MCF 10A (cell line): ENCODE results near the gene PKN1. TPM values are rescaled to one million over a fixed set of nuclear protein-coding genes. Genes with fewer than 3 reads are reported as not detected.

Source experiments
- BruUV-seq: library from RNA; stranded (reverse); fragments of 400-500 nt; replicated peaks from 2 replicates; lab custom pipeline; 2021; lab: Mats Ljungman, UMichigan
- CTCF ChIA-PET: fragments of 300-600 bp; sonication (Branson Sonifier 250); formaldehyde crosslinking; extraction: SDS; loops from one replicate; lab custom pipeline; 2021; ENCODE audit warnings: antibody characterized with exemption, inconsistent platforms; lab: Yijun Ruan, JAX
- POLR2A ChIA-PET: fragments of 300-600, 350-650 bp; sonication (Branson Sonifier 250); formaldehyde crosslinking; extraction: SDS; loops from one replicate; lab custom pipeline; 2020; ENCODE audit warnings: antibody characterized with exemption, inconsistent platforms; lab: Yijun Ruan, JAX
- DNase-seq: peaks from one replicate; pipeline ENCODE4 v3.0.0-alpha.2; 2018; ENCODE audit not compliant: unreplicated experiment
- H3K27ac Mint-ChIP-seq: one replicate; pipeline ENCODE4 v1.8.0; 2022; ENCODE audit warnings: mild to moderate bottlenecking, low read depth, mixed read lengths; ENCODE audit not compliant: unreplicated experiment
- H3K27me3 Mint-ChIP-seq: one replicate; pipeline ENCODE4 v1.8.0; 2022; ENCODE audit warnings: mixed read lengths; ENCODE audit not compliant: insufficient read depth, unreplicated experiment
- H3K36me3 Mint-ChIP-seq: one replicate; pipeline ENCODE4 v1.8.0; 2022; ENCODE audit warnings: mild to moderate bottlenecking, moderate library complexity, mixed read lengths; ENCODE audit not compliant: insufficient read depth, unreplicated experiment
- H3K4me1 Mint-ChIP-seq: one replicate; pipeline ENCODE4 v1.8.0; 2022; ENCODE audit warnings: mixed read lengths; ENCODE audit not compliant: insufficient read depth, unreplicated experiment
- H3K4me3 Mint-ChIP-seq: one replicate; pipeline ENCODE4 v1.8.0; 2022; ENCODE audit warnings: mild to moderate bottlenecking, moderate library complexity, mixed read lengths; ENCODE audit not compliant: unreplicated experiment
- H3K9me3 Mint-ChIP-seq: one replicate; pipeline ENCODE4 v1.8.0; 2022; ENCODE audit warnings: mixed read lengths; ENCODE audit not compliant: unreplicated experiment
- CTCF ChIP-seq: fragments of 200-600 bp; IDR thresholded peaks from one replicate; pipeline ENCODE4 v1.8.0; 2022; ENCODE audit warnings: antibody characterized with exemption, mild to moderate bottlenecking; ENCODE audit not compliant: unreplicated experiment
- intact Hi-C: fragments of 100-400 bp; cut with micrococcal nuclease; formaldehyde crosslinking; loops from 2 replicates; pipeline ENCODE4 v1.14.1; 2022
- total RNA-seq: library from RNA; stranded (reverse); gene quantifications from 2 replicates; pipeline ENCODE4 v1.2.3, GENCODE V29; 2022

The PKN1 gene
- total RNA-seq, 1 experiment from 2014 or later, result 94.8 TPM

GRCh38 chr19:14520543-14520942 is 87.4 kb downstream of the PKN1 start:
- POLR2A ChIA-PET, result interaction anchor here (0.6 to 1.4 kb wide), 3 partner anchors 9 to 1785 kb away, joined by 3 to 5 read pairs (median 3); partner anchors contain the start of gene GIPC1

More at GRCh38 chr19:14520543-14520942, 87.4 kb downstream of the PKN1 start:
- intact Hi-C loops, result no loop called here
- H3K4me3 Mint-ChIP-seq, result no peak overlapping the region
- no peak for DNase-seq
- peaks cover 21% of the 10 kb centered on the region for H3K4me1 Mint-ChIP-seq
- peaks cover 32% of the 10 kb centered on the region for H3K36me3 Mint-ChIP-seq
- H3K9me3 Mint-ChIP-seq, result no peaks in the 10 kb centered on the region
- no peak for TF ChIP-seq CTCF
- BruUV-seq, result no TSS peak
- CTCF ChIA-PET, result interaction anchor here (0.7 to 7.9 kb wide), 4 partner anchors 9 to 33 kb away, joined by 3 to 53 read pairs (median 5); no protein-coding TSS in a partner anchor
- H3K27ac Mint-ChIP-seq, result no peak overlapping the region
- no peaks in the 10 kb centered on the region for H3K27me3 Mint-ChIP-seq

Other genes starting within 250 kb of the PKN1 start
- 13.0 and 15.9 TPM in 2 replicates for gene ADGRL1, start 227.1 kb upstream of the PKN1 start, total RNA-seq
- 44.5 and 47.9 TPM in 2 replicates for gene ADGRE5, start 51.9 kb upstream of the PKN1 start, total RNA-seq
- 62.1 and 65.4 TPM in 2 replicates for gene DDX39A, start 14.0 kb upstream of the PKN1 start, total RNA-seq
- 0.29 and 0.42 TPM in 2 replicates for gene PTGER1, start 42.0 kb downstream of the PKN1 start, total RNA-seq
- gene GIPC1, start 62.8 kb downstream of the PKN1 start, total RNA-seq, result 107 and 108 TPM in 2 replicates
- 71.6 and 97.4 TPM in 2 replicates for gene DNAJB1, start 85.1 kb downstream of the PKN1 start, total RNA-seq
- gene TECR, start 96.3 kb downstream of the PKN1 start, total RNA-seq, result 74.1 and 106 TPM in 2 replicates
- gene NDUFB7, start 138.8 kb downstream of the PKN1 start, total RNA-seq, result 153 and 165 TPM in 2 replicates
- gene CLEC17A, start 149.8 kb downstream of the PKN1 start, total RNA-seq, result not detected in 2 replicates
- gene ADGRE3, start 241.5 kb downstream of the PKN1 start, total RNA-seq, result not detected in 2 replicates